SK-N-SH treated with all-trans-retinoic acid at 6 μM for 48 hours (cell line): ENCODE results near the gene PAXX.

Experiments used
- CSDC2 ChIP-seq: fragments of 250-450 bp; sonication (Bioruptor Pico); IDR thresholded peaks from 2 replicates; pipeline ENCODE4 v1.5.0; 2020; ENCODE audit warnings: mild to moderate bottlenecking, moderate library complexity
- PATZ1 ChIP-seq: fragments of 250-450 bp; sonication (Bioruptor Pico); IDR thresholded peaks from 2 replicates; pipeline ENCODE4 v1.8.0; 2020; ENCODE audit warnings: mild to moderate bottlenecking, moderate library complexity, borderline replicate concordance
- ZNF565 ChIP-seq: fragments of 450-650 bp; formaldehyde crosslinking; conservative IDR thresholded peaks from 2 replicates; pipeline ENCODE4 v1.5.0; 2020; ENCODE audit warnings: low read depth, mild to moderate bottlenecking, moderate library complexity

GRCh38 chr9:137030006-137030405 lies 37.8 kb downstream of the PAXX start:
- TF ChIP-seq ZNF565 (CRISPR knock-in tag) (no peak), CSDC2 (CRISPR knock-in tag) (no peak), PATZ1 (CRISPR knock-in tag) (no peak)
